HUES48 (cell line): ENCODE data around the gene CYBA.

Experiments
- H3K27ac ChIP-seq: one replicate; pipeline ENCODE4 v1.7.0; 2013; ENCODE audit warnings: low read depth, low read length, inconsistent platforms
- H3K27me3 ChIP-seq: 2 replicates; pipeline ENCODE4 v1.6.1; 2013; ENCODE audit warnings: mild to moderate bottlenecking, low read length; ENCODE audit not compliant: control insufficient read depth, insufficient read depth
- H3K36me3 ChIP-seq: 2 replicates; pipeline ENCODE4 v1.6.1; 2013; ENCODE audit warnings: low read length; ENCODE audit not compliant: control insufficient read depth, insufficient read depth
- H3K4me1 ChIP-seq: 2 replicates; pipeline ENCODE4 v1.6.1; 2013; ENCODE audit warnings: mild to moderate bottlenecking, low read length; ENCODE audit not compliant: control insufficient read depth, insufficient read depth
- H3K4me3 ChIP-seq: 2 replicates; pipeline ENCODE4 v1.5.1; 2013; ENCODE audit warnings: mild to moderate bottlenecking, low read depth, low read length
- H3K9ac ChIP-seq: 2 replicates; pipeline ENCODE4 v1.6.1; 2013; ENCODE audit warnings: mild to moderate bottlenecking, low read depth, low read length, moderate library complexity
- H3K9me3 ChIP-seq: 2 replicates; pipeline ENCODE4 v1.6.1; 2013; ENCODE audit warnings: low read length; ENCODE audit not compliant: control insufficient read depth, insufficient read depth

The CYBA gene

GRCh38 chr16:88593910-88594309 lies 56.9 kb downstream of the CYBA start:
- Histone ChIP-seq H3K9me3 (no peaks in the 10 kb centered on the region), H3K27me3 (no peaks in the 10 kb centered on the region), H3K9ac (no peak overlapping the region), H3K36me3 (peaks cover 55% of the 10 kb centered on the region), H3K4me1 (no peaks in the 10 kb centered on the region), H3K27ac (no peak overlapping the region), H3K4me3 (no peak overlapping the region)

GRCh38 chr16:88593489-88593888 lies 57.4 kb downstream of the CYBA start:
- Histone ChIP-seq H3K27ac (no peak overlapping the region), H3K9me3 (no peaks in the 10 kb centered on the region), H3K27me3 (no peaks in the 10 kb centered on the region), H3K4me1 (no peaks in the 10 kb centered on the region), H3K4me3 (no peak overlapping the region), H3K36me3 (peaks cover 55% of the 10 kb centered on the region), H3K9ac (no peak overlapping the region)
